Stimulated activated CD8-positive, alpha-beta memory T cell treated with anti-CD3 and anti-CD28 coated beads, Interleukin-15, amount 100 ng/mL, for 1 hour (primary cell): ENCODE measurements around the gene STEEP1.

Experiments used
- DNase-seq: peaks from one replicate; pipeline ENCODE4 v3.0.0-alpha.2; 2020; ENCODE audit warnings: low read depth

STEEP1 gene

DNA sequence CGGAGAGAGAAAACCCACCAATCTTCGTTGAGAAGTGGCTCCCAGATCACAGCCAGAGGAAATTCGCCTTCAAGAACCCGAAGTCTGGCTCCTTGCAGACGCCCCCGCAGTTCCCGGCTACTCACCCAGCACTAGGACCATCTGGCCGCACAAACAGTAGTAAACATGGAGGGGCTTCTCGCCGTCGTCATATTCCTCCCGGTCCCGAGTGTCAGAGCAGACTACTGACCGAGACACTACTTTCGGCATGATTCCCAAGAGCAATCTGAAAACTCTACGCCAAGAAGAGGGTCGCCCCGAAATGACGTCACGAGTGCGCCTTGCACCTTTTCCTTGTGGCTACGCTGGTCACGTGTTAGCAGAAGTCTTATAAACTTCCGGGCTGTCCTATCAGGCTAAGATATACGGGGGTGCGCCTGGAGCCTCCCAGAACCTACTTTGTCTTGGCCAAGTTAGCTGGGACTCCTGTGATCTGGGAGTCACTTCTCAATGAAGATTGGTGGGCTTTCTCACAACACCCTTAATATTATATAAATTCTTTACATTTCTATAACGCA lies at the start of gene STEEP1:
STEEP1 (minus strand) TSS at position 303 of the 557 bp plus-strand sequence; CDS start at position 249, 54 bp downstream.
- peak; percentile 76 for DNase-seq

DNA sequence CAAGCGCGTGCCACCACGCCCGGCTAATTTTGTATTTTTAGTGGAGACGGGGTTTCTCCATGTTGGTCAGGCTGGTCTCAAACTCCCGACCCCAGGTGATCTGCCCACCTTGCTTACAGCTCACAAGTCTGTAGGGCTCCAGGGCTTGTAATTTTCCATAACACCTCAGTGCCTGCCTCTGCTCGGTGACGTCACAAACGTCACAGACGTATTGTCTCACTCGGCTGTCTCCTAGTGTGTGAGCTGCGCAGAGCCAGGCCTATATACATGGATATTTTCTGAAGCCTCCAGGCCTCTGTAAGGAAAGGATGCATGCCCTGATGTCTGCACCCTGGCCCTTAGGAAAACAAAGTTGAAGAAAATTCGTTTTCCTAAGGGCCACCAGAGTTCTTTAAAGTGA lies 49.6 kb upstream of the STEEP1 start:
- no peak for DNase-seq

DNA sequence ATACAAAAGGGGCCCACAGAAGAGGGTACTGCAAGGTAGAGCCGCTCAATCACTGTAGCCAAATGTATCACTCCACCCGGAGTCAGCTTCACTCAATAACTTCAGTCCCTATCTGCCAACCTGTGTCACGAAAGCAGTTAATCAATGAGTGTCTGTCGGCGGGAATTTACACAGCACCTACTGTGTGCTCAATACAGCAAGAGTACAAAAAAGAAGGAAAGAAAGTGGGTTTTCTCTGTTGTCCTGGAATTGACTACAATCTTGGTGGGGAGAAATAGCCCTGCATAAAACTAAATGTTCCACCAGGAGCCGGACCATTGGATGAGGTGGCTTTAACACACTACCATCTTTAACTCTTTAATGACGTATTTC lies 41.8 kb upstream of the STEEP1 start:
- no peak for DNase-seq

DNA sequence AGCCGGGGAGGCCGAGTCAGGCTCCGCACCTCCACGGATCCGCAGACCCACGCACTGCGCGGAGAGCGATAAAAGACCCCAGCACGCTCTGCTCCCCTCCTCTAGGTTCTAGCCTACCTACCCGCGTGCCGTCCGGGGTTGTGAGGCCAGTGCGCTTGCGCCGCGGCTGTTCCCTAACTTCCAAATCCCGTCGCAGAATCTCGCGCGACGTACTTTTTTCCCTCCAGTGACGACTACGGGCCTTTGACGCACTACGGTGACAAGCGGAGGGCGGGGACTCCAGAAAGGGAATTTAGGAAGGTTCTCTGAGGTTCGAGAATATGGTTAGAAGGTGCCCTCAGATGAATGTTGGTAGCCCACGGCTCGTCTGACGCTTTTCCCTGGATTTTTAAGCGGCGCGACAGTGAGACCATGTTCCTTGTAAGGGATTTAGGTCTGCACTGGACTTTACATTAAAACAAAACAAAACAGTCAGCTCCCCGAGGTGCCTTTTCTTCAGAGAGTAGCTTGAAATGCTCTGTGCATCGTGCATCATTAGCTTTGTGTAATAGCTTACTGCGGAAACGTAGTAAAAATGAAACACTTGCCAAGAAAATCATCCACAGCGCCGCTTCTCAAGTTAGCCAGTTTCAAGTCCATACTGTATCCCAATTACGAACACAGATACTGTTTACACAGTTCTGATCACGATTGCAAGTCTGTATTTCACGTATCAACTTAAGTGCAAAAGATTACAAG lies 41.2 kb upstream of the STEEP1 start, which contains the start of gene NKRF:
NKRF (minus strand) TSS at position 145 of the 738 bp plus-strand sequence.
- peak; percentile 73 for DNase-seq

DNA sequence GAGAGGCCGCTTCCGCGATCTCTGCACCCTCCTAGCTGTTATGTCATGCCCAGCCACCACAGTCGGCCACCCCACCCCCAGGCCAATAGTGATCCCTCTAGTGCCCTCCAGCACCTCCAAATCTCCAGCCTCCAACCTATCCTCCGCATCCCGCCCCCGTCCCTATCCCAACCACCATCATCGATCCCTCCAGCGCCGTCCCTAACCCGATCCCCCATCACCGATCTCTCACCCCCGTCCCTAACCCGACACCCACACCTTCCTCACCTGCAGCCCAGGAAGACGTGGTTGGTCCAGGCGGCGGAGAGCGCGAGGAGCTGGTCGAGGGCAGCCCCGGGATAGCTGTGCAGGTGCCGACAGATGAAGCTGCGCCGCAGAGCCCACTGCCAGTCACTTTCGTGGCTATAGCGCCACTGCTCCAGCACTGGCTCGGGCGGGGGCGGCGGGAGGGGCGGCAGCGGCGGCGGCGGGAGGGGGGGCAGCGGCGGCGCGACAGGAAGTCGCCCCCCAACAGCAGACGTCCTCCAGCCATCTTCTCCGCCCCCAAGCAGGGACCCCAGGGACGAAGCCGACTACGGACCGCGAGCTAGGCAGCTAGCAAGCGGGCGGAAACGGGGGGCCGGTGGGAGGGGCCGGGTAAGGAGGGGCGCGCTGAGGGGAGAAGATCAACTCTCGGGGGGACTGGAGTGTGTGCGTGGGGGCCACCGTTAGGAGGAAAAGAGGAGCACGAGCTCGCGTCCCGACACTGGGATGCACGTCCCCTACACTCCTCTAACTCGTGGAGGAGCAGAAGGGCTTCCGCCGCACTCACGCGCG lies 40.5 kb upstream of the STEEP1 start:
- DNase-seq: peak; percentile 7

DNA sequence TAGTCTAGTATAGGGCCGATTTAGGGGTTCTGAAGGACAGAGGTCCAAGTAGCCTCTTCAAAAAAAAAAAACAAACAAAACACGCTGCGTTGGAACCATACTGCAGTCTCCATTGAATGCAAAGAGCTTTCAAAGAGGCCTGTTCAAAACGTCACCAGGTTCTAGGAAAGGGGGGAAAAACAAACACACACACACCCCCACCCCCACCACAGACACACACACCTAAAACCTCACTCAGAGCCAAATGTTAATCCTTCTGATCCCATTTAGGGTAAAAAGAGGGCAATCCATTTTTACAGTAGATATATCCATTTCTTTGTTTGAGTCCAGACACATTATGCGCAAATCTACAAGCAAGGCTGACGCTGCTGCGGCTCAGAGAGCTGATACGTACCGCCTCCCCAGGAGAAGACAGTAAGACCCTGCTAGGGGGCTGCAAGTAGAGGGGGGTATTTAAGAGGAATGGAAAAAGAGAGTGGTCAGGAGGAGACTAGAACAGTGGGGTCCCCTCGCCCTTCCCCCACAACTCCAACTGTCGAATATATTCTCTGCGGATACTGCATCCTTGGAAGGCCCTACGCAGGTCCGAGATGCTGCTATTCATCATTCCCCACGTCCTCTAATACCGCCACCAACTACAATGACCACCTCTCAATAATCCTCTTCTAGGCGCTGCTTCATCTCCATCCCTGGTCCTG lies 39.7 kb upstream of the STEEP1 start:
- DNase-seq: no peak

DNA sequence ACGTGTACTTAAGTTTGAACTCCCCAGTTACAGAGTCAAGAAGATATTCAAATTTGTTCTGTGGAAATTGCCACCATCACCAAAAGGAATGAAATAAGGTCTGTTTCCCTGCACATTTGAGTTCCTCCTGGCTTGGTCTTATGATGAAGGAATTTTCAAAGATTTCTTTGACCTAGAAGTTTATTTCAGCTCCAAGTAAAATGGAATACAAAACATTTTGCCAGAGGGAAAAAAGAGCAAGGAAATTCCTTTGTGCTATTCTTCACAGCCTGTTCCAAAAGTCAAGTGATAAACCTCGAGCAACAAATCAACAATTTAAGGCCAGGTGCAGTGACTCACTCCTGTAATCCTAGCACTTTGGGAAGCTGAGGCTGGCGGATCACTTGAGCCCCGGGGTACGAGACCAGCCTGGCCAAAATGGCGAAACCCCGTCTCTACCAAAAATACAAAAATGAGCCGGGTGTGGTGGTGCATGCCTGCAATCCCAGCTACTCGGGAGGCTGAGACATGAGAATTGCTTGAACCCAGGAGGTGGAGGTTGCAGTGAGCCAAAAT lies 37.6 kb upstream of the STEEP1 start:
- no peak for DNase-seq

DNA sequence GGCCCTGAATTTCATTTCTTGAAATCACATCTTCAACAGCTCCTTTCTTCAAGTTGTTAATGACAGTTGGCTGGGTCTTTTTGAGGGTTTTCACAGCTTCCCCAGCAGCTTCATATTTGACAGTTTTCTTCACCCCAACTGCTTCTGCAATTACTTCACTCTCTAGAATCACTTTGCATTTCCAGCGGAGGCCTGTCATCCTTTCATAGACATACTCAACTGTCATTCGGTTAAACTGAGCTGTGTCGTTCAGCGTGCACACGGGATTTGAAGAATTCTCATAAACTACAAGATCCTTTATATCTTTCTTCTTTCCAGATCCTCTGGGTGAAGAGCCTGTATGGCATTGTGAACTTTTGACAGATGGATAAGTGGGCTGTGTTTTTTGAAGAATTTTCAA lies 24.6 kb upstream of the STEEP1 start:
- no peak for DNase-seq

DNA sequence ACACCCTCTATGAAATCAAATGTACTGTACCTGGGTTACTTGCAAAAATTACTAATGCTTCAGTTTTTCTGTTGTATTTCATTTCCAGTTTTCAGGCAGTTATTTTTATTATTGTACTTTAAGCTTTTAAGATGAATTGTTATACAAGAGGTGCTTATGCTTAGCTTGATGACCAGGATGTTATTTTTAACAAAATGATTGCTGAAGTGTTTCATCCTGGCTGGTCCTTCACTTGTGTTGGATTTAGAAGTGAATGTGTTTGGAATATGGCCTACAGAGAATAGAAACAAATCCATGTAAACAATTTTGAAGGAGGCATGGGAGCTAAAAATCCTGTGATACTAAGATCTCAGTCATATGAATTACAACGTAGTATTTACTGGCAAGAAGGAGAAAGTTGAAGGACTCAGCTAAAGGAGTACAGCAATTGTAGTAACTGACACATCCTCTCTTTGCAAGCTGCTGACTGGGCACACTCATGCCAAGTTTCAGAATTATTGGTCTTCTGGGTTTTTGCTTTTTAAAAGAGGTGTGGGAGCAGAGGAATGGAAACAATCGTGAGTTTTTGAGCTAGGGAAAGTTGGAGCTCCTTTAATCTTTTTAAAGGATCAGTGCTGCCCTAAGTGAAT lies 18.3 kb upstream of the STEEP1 start:
- no peak for DNase-seq

DNA sequence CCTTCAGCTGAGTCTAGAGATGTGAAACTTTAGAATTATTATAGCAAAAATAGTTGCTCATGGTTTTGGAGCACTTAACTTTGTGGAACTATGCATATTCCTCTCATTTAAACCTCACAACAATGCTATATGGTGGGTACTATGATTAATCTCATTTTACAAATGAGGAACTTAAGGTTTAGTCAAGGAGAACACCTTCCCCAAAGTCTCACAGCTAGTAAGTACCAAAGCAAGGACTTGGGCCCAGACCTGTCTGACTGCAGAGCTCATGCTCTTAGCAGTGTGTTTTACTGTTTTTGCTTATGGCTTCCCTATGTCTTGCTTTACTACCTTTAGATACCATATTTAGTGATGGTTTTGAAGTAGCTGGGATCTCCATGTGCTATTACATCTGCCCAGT lies 14.2 kb upstream of the STEEP1 start:
- no peak for DNase-seq

DNA sequence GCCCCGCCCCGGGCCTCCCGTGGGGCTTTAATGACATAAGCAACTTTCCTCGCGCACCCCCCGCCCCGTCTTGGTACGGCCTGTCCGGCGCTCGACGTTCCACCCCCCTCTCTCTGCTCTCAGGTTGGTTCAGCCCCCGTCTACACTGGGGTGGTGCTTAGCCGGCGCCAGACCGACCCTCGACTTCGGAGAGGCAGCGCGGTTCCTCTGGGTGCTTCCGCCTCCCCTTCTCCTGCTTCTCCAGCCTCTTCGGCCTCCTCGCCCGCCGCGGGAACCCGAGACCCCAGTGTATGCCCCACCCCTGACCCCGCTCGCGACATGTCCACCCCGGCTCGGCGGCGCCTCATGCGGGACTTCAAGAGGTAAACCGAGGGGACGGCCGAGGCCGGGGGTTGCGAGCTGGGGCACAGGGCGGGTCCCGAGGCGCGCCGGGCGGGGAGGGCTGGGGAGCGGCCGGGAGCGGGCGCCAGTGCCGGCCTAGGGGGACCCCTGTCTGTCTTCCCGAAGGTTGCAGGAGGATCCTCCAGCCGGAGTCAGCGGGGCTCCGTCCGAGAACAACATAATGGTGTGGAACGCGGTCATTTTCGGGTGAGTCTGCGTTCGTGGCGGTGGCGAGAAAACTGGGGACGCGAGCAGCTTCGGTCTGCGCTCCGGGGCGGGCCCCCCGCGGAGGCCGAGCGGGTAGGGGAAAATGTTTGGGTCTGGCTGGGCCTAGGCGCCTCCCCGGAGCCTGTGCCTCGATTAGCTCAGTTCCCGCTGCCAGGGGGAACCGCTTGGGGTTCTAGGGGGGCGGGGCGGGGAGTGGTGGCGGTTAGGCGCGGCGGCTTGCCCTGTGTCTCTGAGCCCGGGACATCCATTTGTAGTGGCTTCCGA lies 9.4 kb upstream of the STEEP1 start, which contains the start of gene UBE2A:
UBE2A (plus strand) TSS at position 170 of the 873 bp plus-strand sequence; CDS start at position 319, 149 bp downstream.
- peak; percentile 70 for DNase-seq

DNA sequence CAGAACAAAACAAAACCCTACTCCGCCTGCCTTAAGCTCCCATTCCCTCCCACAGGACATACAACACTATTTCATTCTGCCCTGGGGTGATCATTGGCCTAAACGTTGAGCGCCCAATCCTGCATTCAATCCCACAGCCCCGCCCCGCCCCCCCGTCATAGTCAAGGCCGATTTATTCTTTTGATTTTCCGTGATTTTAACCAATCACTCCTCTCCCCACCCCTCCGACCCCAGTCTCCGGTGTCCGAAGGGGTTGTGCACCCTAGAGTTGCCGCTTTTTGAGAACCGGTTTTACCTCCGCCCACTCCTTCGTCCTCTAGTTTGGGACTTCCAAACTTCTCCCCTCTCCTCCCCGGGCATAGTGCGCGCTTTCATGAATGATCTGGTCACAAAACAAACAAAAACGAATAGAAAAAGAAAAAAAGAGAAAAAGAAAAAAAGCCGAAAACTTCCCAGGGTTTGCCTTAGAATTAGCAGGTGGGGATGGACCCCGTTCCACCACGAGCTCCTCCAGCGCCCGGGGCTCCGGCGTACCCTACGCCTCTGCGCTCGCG lies 8.7 kb upstream of the STEEP1 start:
- no peak for DNase-seq

DNA sequence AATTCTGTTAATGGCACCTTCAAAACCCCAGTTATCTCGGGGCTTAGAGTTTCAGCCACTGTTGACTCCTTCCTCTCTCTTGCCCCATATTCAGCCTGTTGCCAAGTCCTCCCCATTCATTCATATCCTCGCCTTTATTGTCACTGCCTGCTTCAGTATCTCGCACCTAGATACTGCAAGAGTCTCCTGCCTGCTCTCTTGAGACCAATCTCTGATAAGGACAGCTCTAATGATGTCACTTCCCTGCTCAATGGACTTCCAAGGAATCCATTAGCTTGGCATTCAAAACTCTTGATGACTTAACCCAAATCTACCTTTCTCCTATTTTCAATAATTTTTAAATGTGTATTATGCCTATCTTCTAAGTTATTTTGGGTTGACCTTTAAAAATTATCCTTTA lies 8.0 kb upstream of the STEEP1 start:
- no peak for DNase-seq

DNA sequence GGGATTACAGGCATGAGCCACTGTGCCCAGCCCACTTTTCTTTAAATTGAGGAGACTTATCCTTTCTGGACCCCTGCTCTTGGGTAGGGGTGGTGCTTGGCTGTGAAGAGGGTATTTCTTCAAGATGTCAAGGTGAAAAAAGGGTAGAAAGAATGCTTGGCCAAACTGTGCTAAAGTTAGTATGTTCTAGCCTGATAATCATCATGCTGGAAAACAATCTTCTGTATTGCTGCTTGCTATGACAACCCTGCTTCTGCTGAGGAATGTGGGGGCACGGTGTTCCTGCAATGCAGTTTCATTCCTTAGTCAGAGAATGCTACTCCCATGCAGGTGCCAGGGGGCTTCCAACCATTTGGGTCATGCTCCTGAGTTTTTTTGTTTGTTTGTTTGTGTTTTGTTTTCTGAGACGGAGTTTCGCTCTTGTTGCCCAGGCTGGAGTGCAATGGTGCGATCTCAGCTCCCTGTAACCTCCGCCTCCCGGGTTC lies 5.2 kb upstream of the STEEP1 start:
- DNase-seq: no peak

DNA sequence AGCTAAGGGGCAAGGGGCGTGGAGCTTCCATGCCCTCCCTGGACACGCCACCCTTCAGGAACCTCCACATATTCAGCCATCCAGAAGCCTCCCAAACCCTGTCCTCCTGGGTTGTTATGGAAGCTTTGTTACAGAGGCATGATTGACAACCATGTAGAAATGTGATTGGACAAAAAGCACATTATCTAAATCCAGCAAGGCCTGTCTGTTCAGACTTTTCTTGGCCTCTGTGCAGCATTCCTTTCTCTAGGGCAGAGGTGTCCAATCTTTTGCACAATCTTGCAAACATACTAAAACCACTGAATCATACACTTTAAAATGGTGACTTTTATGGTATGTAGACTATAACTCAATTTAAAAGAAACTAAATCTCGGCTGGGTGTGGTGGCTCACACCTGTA lies 12.7 kb downstream of the STEEP1 start:
- no peak for DNase-seq

DNA sequence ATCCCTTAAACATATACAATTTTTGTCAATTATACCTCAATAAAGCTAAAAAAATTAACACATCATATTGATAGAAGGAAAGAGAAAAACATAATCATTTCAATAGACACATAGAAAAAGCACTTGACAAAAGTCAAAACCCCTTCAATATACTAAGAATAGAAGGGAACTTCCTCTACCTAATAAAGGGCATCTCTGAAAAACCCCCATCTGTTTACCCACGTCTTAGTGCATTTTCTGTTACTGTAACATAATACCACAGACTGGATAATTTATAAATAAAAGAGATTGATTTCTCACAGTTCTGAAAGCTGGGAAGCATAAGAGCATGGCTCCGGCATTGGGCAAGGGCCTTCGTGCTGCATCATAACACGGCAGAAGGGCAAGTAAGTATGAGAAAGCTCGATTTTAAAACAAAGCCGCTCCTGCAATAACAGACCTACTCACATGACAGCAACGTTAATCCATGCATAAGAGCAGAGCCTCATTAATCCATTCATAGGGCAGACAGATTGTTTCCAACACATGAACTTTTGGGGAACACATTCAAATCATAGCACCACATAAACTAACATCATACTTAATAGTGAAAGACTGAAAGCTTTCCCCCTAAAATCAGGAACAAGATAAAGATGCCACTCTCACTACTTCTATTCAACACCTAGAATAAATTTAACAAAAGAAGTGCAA lies 15.7 kb downstream of the STEEP1 start:
- DNase-seq: no peak

DNA sequence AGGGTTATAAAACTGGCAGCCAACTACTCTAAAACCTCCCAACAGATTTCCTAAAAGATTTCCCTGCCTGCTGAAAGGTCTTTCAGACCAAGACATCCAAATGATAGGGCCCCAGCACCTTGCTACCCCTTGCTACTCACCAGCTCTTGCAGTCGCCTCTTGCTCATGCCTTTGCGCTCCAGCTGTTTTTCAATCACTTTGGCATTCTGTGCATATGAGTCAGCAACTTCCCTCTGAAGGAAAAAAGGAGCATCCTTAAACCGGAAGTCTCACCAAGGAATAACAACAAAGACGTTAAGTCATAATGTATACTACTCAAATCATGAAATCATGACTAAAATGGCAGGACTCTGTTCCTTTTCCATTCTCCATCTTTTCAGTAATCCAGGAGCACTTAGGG lies 24.0 kb downstream of the STEEP1 start:
- DNase-seq: no peak

DNA sequence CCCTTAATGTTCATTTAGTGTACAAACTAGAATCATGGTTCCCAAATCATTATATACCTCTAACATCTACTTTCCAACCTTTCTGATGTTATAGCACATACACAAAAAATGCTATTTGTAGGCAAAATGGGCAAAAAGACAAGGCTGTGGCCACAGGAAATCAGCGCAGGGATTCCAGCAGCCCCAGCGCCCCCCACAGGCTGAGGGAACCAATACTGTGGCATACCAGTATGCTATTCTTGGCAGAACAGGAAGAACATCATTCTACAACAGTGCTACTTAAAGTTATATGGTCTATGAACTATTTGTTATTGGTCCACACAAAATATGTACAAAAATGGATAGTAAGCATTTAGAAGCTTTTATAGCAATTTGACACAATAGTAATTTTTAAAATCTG lies 25.3 kb downstream of the STEEP1 start:
- DNase-seq: no peak

DNA sequence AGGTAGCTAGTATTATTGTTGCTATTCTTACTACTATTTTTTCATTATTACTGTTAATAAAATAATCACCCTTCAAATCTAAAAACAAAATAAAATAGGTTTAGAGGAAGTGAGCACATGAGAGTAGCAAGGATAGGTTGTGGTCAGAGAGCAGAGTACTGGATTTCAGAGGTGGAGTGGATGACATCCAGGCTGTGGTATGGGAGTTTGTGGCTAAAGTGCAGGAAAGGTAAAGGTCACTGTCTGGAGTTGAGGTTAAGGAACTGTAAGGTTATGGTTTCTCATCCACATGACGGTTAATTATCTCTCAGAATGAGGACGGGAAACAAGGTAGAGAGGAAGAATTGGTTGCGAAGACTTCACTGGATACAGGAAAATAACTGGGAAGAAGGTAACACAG lies 27.7 kb downstream of the STEEP1 start:
- DNase-seq: no peak
